Panc1 (cell line): ENCODE data around the gene AP1AR.

Source experiments
- CTCF ChIP-seq: fragments of 450-650 bp; IDR thresholded peaks from 2 replicates; pipeline ENCODE4 v1.5.1; 2017; ENCODE audit warnings: mild to moderate bottlenecking
- POLR2AphosphoS5 ChIP-seq: IDR thresholded peaks from 2 replicates; pipeline ENCODE4 v1.6.1; 2012; ENCODE audit warnings: mild to moderate bottlenecking, low read depth, low read length, moderate library complexity
- REST ChIP-seq, 2 experiments: IDR thresholded peaks; 2 replicates each; pipeline ENCODE4 v1.6.1; 2011 to 2012; ENCODE audit warnings: low read depth in 2 of 2, control low read depth in 1 of 2, low read length in 1 of 2, mild to moderate bottlenecking in 1 of 2, moderate library complexity in 1 of 2; ENCODE audit not compliant: insufficient read depth in 1 of 2

GRCh38 chr4:112199041-112199440 is 32.5 kb upstream of the AP1AR start:
- no peak for TF ChIP-seq CTCF
- TF ChIP-seq REST (IDR thresholded peaks at IDR 0.05; ENCODE audit: insufficient read depth in 1 of 2, low read depth in 2 of 2, low read length in 1 of 2) = no peak
- no peak for TF ChIP-seq POLR2AphosphoS5
